Endodermal cell (in vitro differentiated cells): ENCODE data around the gene TMED3. TPM values are rescaled to one million over a fixed set of nuclear protein-coding genes. Genes with fewer than 3 reads are reported as not detected.

Experiments used
- DNase-seq: peaks from one replicate; pipeline ENCODE4 v3.0.0-alpha.2; 2017
- H3K27ac ChIP-seq: 2 replicates; pipeline ENCODE4 v1.5.1; 2013; ENCODE audit warnings: mild to moderate bottlenecking, low read depth, low read length, moderate library complexity
- H3K27me3 ChIP-seq: 2 replicates; pipeline ENCODE4 v1.6.1; 2013; ENCODE audit warnings: mild to moderate bottlenecking, low read length, moderate library complexity; ENCODE audit not compliant: insufficient read depth, control insufficient read depth, poor library complexity, severe bottlenecking
- H3K36me3 ChIP-seq: 2 replicates; pipeline ENCODE4 v1.7.0; 2013; ENCODE audit warnings: mild to moderate bottlenecking, low read length, moderate library complexity; ENCODE audit not compliant: control insufficient read depth, insufficient read depth
- H3K4me1 ChIP-seq: one replicate; pipeline ENCODE4 v1.7.0; 2013; ENCODE audit warnings: low read length; ENCODE audit not compliant: control insufficient read depth, insufficient read depth
- H3K4me3 ChIP-seq: 2 replicates; pipeline ENCODE4 v1.5.1; 2013; ENCODE audit warnings: mild to moderate bottlenecking, low read length, moderate library complexity
- H3K9ac ChIP-seq: 2 replicates; pipeline ENCODE4 v1.6.1; 2013; ENCODE audit warnings: mild to moderate bottlenecking, low read length, moderate library complexity; ENCODE audit not compliant: poor library complexity, severe bottlenecking; ENCODE audit errors: extremely low read depth
- H3K9me3 ChIP-seq: 2 replicates; pipeline ENCODE4 v1.6.1; 2013; ENCODE audit warnings: mild to moderate bottlenecking, low read length, moderate library complexity; ENCODE audit not compliant: control insufficient read depth
- H3K27ac Mint-ChIP-seq: 2 replicates; pipeline ENCODE4 v1.8.0; 2020; ENCODE audit warnings: mixed read lengths
- H3K27me3 Mint-ChIP-seq: 2 replicates; pipeline ENCODE4 v1.8.0; 2021; ENCODE audit warnings: mild to moderate bottlenecking, mixed read lengths; ENCODE audit not compliant: insufficient read depth
- H3K36me3 Mint-ChIP-seq: 2 replicates; pipeline ENCODE4 v1.8.0; 2020; ENCODE audit warnings: low read depth, mixed read lengths
- H3K4me1 Mint-ChIP-seq: 2 replicates; pipeline ENCODE4 v1.8.0; 2020; ENCODE audit warnings: mixed read lengths
- H3K4me3 Mint-ChIP-seq: 2 replicates; pipeline ENCODE4 v1.8.0; 2020; ENCODE audit warnings: mild to moderate bottlenecking, moderate library complexity, mixed read lengths
- H3K9me3 Mint-ChIP-seq: 2 replicates; pipeline ENCODE4 v1.8.0; 2020; ENCODE audit warnings: mild to moderate bottlenecking, mixed read lengths
- WGBS, 2 experiments: methylation state at CpG; one replicate each; pipeline versions ENCODE4 v1.1.5 to v1.1.7; 2013; ENCODE audit warnings: missing lambda C conversion rate in 2 of 2, mixed read lengths in 1 of 2; ENCODE audit not compliant: insufficient coverage in 1 of 2, insufficient read length in 1 of 2; 5-methylcytosine and 5-hydroxymethylcytosine counted together
- total RNA-seq, 2 donors: library from RNA; stranded (reverse); fragmentation: NEBNext Ultra II Directional in 1 of 2; extraction: Animal tissue kit (Norgen Biotek cat#: 25700) in 1 of 2; gene quantifications; 2 replicates in 1 of 2; 3 replicates in 1 of 2; pipeline ENCODE4 v1.2.1, GENCODE V29; 2021
- TF ChIP-seq, protein P1 (sequence below): fragments of 200-600 bp; sonication (generic); conservative IDR thresholded peaks from 2 replicates; pipeline ENCODE4 v1.5.0; 2021; ENCODE audit warnings: antibody characterized with exemption, mild to moderate bottlenecking

The TMED3 gene
- total RNA-seq, 2 donors from 2014 or later, result 44.8 to 48.9 TPM

DNA sequence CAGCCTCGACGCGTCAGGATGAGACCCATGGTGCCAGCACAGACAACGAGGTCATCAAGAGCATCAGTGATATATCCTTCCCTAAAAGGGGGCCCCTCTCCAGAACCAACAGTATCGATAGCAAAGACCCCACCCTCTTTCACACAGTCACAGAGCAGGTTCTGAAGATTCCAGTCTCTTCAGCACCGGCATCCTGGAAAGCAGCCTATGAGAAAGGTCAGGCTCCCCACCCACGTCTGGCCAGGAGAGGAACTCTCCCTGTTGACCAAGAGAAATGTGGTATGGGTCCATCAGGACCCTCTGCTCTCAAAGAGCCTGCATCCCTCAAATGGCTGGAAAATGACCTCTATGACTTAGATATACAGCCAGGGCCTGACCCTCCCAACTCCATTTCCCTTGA is 16.8 kb upstream of the TMED3 start:
- TF ChIP-seq, protein P1, sequence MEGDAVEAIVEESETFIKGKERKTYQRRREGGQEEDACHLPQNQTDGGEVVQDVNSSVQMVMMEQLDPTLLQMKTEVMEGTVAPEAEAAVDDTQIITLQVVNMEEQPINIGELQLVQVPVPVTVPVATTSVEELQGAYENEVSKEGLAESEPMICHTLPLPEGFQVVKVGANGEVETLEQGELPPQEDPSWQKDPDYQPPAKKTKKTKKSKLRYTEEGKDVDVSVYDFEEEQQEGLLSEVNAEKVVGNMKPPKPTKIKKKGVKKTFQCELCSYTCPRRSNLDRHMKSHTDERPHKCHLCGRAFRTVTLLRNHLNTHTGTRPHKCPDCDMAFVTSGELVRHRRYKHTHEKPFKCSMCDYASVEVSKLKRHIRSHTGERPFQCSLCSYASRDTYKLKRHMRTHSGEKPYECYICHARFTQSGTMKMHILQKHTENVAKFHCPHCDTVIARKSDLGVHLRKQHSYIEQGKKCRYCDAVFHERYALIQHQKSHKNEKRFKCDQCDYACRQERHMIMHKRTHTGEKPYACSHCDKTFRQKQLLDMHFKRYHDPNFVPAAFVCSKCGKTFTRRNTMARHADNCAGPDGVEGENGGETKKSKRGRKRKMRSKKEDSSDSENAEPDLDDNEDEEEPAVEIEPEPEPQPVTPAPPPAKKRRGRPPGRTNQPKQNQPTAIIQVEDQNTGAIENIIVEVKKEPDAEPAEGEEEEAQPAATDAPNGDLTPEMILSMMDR, result no peak
- H3K9me3 ChIP-seq, result no peaks in the 10 kb centered on the region
- no peak overlapping the region for H3K9ac ChIP-seq
- H3K27me3 ChIP-seq, result peaks cover 55% of the 10 kb centered on the region
- no peaks in the 10 kb centered on the region for H3K9me3 Mint-ChIP-seq
- no peak overlapping the region for H3K27ac ChIP-seq
- peak; percentile 51 for DNase-seq
- no peak overlapping the region for H3K27ac Mint-ChIP-seq
- H3K27me3 Mint-ChIP-seq, result peaks cover 48% of the 10 kb centered on the region
- no peaks in the 10 kb centered on the region for H3K4me1 ChIP-seq
- H3K4me3 Mint-ChIP-seq, result no peak overlapping the region
- no peaks in the 10 kb centered on the region for H3K36me3 ChIP-seq
- H3K4me1 Mint-ChIP-seq, result no peaks in the 10 kb centered on the region
- WGBS, 2 experiments, result 80% methylated on average over 7 of the region's 7 CpGs; no CpG with 5 or more reads in 1 of the 2 experiments
- no peak overlapping the region for H3K4me3 ChIP-seq
- H3K36me3 Mint-ChIP-seq, result no peaks in the 10 kb centered on the region

DNA sequence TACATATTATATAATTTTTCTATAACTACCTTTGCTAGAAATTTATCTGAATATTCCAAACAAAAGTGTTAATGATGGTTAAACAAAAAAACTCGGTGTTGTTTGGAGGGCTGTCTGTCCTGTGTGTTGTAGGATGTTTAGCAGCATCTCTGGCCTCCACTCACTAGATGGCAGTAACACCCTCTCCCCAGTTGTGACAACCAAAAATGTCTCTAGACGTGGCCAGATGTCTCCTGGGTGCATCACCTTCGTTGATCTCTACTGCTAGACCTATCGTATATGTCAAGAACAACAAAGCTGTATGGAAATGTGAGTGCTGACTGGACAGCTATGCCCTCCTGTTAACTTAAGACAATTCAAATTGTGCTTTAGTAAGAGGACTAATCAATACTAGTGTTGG is 14.3 kb upstream of the TMED3 start:
- peak; percentile 55 for DNase-seq
- H3K27ac ChIP-seq, result no peak overlapping the region
- no peaks in the 10 kb centered on the region for H3K36me3 ChIP-seq
- Mint-ChIP-seq H3K27me3 (peaks cover 48% of the 10 kb centered on the region), H3K36me3 (no peaks in the 10 kb centered on the region), H3K4me1 (no peaks in the 10 kb centered on the region), H3K9me3 (no peaks in the 10 kb centered on the region), H3K4me3 (no peak overlapping the region), H3K27ac (no peak overlapping the region)
- no peaks in the 10 kb centered on the region for H3K9me3 ChIP-seq
- 81 to 92% methylated on average over 2 to 4 of the region's 4 CpGs for WGBS, 2 experiments
- H3K27me3 ChIP-seq, result peaks cover 64% of the 10 kb centered on the region
- no peaks in the 10 kb centered on the region for H3K4me1 ChIP-seq
- TF ChIP-seq, protein P1, result peak; percentile 64
- no peak overlapping the region for H3K4me3 ChIP-seq
- H3K9ac ChIP-seq, result no peak overlapping the region

DNA sequence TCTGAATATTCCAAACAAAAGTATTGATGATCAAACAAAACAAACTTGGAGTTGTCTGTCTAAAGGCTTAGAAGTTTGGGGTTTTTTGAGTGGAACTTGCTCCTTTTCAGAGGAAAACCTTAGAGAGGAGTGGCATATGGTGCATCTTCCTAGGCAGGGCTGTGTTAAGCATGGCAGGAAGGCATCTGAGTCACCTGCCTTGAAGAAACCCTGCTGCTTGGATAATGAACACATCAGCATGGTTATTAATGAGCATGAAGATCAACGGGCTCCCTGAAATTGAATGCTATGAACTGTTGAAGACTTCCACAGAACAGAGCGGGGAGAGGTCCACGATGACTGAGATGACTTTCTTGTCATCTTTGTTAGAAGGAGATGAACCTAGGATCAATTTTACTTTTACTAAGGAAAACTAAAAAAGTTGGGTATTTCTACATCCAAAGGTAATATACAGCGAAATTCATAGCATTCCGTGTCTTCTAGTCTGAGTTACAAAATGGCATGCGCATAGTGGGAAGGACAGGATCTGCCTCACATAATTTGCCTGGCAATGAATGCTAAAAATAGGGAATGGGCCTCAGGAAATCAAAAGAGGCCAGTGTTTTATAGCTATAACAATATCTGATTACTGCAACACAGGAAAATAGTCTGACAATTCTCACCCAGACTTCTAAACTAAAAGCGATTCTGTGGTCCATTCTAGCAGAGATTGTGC is 11.6 kb upstream of the TMED3 start:
- H3K36me3 ChIP-seq, result no peaks in the 10 kb centered on the region
- no peaks in the 10 kb centered on the region for H3K9me3 ChIP-seq
- 76 to 86% methylated on average over 3 to 7 of the region's 7 CpGs for WGBS, 2 experiments
- Mint-ChIP-seq H3K4me3 (no peak overlapping the region), H3K9me3 (no peaks in the 10 kb centered on the region), H3K27ac (no peak overlapping the region), H3K4me1 (no peaks in the 10 kb centered on the region), H3K27me3 (peaks cover 48% of the 10 kb centered on the region), H3K36me3 (no peaks in the 10 kb centered on the region)
- no peaks in the 10 kb centered on the region for H3K4me1 ChIP-seq
- peaks cover 68% of the 10 kb centered on the region for H3K27me3 ChIP-seq
- DNase-seq, result no peak
- H3K27ac ChIP-seq, result no peak overlapping the region
- TF ChIP-seq, protein P1, result no peak
- H3K9ac ChIP-seq, result no peak overlapping the region
- no peak overlapping the region for H3K4me3 ChIP-seq
